Fibroblast of skin of left quadriceps (primary cell): ENCODE measurements around the gene WAC.
"Not testable (repeated sequence)": the region's sequence is repeated elsewhere in the genome, so short reads cannot be mapped to it uniquely, and the experiment has no call there.

Source experiments
- DNase-seq, 2 experiments: peaks; one replicate each; pipeline ENCODE4 v3.0.0-alpha.2; 2013; ENCODE audit warnings: low read depth in 2 of 2

The WAC gene

DNA sequence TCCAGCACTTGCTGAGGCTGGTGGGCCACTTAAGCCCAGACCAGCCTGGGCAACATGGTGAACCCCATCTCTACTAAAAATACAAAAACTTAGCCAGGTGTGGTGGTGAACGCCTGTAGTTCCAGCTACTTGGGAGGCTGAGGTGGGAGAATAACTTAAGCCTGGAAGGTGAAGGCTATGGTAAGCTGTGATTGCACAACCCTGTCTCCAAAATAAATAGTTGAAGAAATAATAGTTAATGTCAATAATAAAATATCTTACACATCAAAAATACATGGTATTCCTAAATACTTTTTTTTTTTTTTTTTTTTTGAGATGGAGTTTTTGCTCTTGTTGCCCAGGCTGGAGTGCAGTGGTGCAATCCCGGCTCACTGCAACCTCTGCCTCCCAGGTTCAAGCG lies 76.7 kb downstream of the WAC start:
- DNase-seq = not testable (repeated sequence)

GRCh38 chr10:28612877-28613276 lies 80.0 kb downstream of the WAC start:
- no peak for DNase-seq

- no peak for DNase-seq
Measured at GRCh38 chr10:28616514-28616913, 83.6 kb downstream of the WAC start.

GRCh38 chr10:28619455-28619854 lies 86.5 kb downstream of the WAC start:
- no peak for DNase-seq

GRCh38 chr10:28620251-28620650 lies 87.3 kb downstream of the WAC start:
- DNase-seq = no peak

GRCh38 chr10:28623483-28623882 lies 90.6 kb downstream of the WAC start:
- DNase-seq = no peak

DNA sequence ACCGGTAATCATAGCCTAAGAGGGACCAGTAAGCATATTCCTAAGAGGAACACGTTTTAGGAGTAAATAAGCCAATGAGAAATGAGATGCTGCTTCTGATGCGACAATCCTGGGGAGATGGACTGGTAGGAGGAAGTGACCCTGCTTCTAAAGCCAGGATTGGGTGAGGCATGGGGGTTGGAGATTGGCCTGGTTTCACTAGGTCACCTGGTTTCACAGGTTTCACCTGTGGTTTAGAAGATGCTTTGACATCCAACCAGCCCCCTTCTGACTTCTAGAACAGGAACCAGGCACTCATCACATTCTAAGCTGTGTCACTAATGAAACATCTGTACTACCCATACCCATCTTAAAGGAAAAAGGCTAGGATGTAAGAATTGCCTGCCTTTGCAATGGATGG lies 91.4 kb downstream of the WAC start:
- DNase-seq = no peak

DNA sequence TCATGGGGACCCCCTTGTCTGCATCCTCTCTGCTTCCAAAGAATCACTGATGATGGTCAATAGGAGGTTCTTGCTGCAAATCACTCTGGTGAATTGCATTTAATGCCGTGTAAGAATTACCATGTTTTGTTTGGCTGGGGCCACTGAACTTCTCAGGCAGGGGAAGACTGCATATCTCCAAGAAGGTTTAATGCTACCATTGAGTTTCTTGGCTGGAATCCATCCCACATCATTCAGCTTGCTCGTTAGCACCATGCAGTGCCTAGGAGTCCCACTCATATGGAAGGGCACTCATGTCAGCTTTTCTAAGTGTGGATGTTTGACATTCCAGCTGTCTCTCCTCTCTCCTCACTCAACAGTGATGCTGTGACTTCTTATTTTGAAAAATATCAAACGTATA lies 94.2 kb downstream of the WAC start:
- no peak for DNase-seq

DNA sequence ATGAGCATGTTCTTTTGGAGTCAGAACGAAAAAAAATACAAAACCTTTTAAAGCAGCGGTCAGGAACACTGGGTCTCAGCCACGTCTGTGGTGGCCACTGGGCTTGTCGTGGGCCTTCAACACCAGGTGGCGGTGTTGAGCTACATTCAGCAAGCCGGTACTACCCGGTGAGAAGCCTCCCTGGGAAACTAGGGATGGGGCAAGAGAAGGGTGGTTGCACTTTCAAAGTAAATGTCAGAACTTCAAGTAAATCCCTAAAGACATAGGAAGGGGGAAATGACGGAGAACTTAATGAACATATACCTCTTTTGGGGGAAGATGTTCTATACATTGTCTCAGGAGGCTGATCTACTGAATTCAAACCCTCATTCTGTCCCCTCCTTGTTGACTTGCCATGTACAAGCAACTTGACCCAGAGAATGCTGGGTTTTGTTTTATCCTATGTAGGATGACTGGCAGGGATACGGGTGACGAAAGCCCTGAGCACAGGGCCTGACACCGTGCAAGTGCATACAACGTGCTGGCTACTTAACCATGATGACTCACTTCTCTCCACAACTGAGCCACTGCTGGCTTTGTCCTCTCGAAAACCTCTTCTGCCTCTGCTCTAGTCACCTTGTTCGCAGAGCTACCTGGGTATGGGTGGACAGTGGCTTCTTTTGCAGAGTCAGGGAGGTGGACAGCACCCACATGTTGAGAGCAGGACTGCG lies 95.4 kb downstream of the WAC start:
- peak; percentile 36 to 46 for DNase-seq

- no peak for DNase-seq
Measured at GRCh38 chr10:28631896-28632583, 99.1 kb downstream of the WAC start.

- no peak for DNase-seq
Measured at GRCh38 chr10:28632584-28632945, 99.6 kb downstream of the WAC start.

GRCh38 chr10:28633750-28634149 lies 100.8 kb downstream of the WAC start:
- no peak for DNase-seq

DNA sequence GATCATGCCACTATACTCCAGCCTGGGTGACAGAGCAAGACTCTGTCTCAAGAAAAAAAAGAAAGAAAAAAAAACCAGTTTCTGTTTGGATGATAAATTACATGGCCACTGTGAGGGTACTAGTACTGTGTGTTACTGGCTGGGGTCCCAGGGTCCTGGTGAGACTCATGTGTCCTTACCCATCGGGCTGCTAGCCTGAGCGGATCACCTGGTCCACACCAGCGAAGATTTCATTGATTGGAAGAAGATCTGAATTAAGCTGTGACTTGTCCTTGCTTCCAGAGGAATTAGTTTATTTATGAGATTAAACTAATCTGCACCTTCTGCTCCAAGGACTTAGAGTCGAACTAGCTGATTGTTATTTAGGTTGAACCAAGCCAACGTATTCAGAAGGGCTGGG lies 104.4 kb downstream of the WAC start:
- DNase-seq = no peak

GRCh38 chr10:28638392-28638791 lies 105.5 kb downstream of the WAC start:
- no peak for DNase-seq

DNA sequence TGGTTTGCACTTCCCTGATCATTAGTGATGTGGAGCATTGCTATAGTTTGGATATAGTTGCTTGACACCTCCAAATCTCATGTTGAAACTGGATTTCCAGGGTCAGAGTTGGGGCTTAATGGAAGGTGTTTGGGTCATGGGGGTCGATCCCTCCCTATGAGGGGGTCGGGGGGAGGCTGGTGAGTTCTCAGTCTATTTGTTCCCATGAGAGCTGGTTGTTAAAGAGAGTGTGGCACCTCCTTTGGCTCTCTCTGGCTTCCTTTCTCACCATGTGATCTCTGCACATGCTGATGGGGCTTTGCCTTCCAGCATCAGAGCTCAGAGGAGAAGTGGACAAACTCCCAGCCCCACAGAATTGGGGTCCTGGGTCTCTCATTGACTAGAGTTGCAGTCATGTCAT lies 107.6 kb downstream of the WAC start:
- DNase-seq = no peak

GRCh38 chr10:28644647-28645046 lies 111.7 kb downstream of the WAC start:
- no peak for DNase-seq

GRCh38 chr10:28652106-28652505 lies 119.2 kb downstream of the WAC start:
- DNase-seq = no peak

DNA sequence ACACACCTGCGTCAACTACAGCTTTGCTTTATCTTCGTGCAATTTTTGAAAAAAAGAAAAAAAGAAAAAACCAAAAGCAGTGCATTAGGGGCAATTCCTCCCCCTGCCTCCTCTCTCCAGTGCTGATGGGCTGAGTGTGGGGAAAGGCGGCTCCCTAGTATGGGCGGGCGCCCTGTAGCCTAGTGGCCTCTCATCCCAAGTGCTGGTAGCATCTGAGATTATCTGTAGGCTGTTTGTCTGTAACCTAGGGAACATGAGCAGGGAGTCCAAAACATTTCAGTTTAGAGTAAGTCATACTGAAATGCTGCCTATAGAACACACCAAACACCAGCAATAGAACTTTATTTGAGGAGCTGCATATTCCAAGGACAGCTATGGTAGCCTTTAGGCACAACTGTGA lies 119.8 kb downstream of the WAC start:
- DNase-seq = no peak

GRCh38 chr10:28658824-28659223 lies 125.9 kb downstream of the WAC start:
- not testable (repeated sequence) for DNase-seq

GRCh38 chr10:28661035-28661434 lies 128.1 kb downstream of the WAC start:
- peak; percentile 49 to 54 for DNase-seq

DNA sequence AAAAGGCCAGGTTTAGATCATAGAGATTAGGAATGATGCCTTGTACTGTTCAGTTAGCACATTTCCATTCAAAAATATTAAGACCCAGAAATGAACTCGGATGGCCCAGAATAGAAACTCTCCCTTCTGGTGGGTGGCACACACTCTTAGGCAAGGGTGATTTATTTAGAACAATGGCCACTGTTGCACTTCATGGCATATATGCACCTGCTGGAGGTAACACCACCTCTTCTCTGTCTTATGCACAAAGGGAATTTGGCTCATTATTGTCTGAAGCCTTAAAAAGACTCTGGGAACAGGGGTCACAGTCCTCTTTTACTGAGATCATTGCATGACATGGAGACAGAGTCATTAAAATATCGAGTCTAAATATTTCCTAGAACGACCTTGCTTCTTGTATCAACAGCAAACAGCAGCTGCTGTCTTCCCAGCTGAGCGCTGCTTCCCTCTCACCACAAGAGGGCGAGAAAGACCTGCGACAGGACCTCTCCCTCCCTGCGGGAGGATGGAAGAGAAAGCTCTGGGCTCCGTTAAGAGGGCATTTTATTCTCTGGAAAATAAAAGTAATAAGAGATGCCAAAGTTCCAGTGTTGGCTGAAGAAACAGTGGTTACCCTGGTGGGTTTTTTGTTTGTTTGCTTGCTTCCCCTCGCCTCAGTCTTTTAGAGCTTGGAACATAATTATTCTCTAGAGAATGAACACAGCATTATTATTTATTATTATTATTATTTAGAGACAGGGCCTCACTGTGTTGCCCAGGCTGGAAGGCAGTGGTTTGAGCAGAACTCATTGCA lies 130.9 kb downstream of the WAC start:
- peak; percentile 58 to 66 for DNase-seq

- DNase-seq = peak; percentile 28 to 34
Measured at GRCh38 chr10:28664369-28664740, 131.4 kb downstream of the WAC start.
